Upper lobe of right lung (tissue), 1 donor: ENCODE results near the gene NR5A2. TPM values are rescaled to one million over a fixed set of nuclear protein-coding genes. Genes with fewer than 3 reads are reported as not detected.

Source experiments
- ATAC-seq: fragments of 200-7000 bp; cut with Tn5 transposase; one replicate; pipeline ENCODE4 v1.9.1; 2020; ENCODE audit warnings: mild to moderate bottlenecking, moderate library complexity
- DNase-seq: peaks from one replicate; pipeline ENCODE4 v3.0.0-alpha.2; 2020
- H3K27ac ChIP-seq: fragments of 200-600 bp; one replicate; pipeline ENCODE4 v1.8.0; 2022
- H3K27me3 ChIP-seq: fragments of 200-600 bp; one replicate; pipeline ENCODE4 v1.8.0; 2022; ENCODE audit warnings: mild to moderate bottlenecking
- H3K36me3 ChIP-seq: fragments of 200-600 bp; one replicate; pipeline ENCODE4 v1.8.0; 2022
- H3K4me1 ChIP-seq: fragments of 200-600 bp; one replicate; pipeline ENCODE4 v1.8.0; 2022
- H3K4me3 ChIP-seq: fragments of 200-600 bp; one replicate; pipeline ENCODE4 v1.8.0; 2022; ENCODE audit warnings: mild to moderate bottlenecking
- H3K9me3 ChIP-seq: fragments of 200-600 bp; one replicate; pipeline ENCODE4 v1.8.0; 2022
- CTCF ChIP-seq: fragments of 200-600 bp; IDR thresholded peaks from one replicate; pipeline ENCODE4 v1.8.0; 2022; ENCODE audit warnings: antibody characterized with exemption
- intact Hi-C: fragments of 100-400 bp; cut with DNase I; formaldehyde crosslinking; loops from one replicate; pipeline ENCODE4 v1.11.0; 2022
- total RNA-seq: library from RNA; stranded (reverse); fragmentation: NEBNext Ultra II Directional; extraction: Animal tissue kit (Norgen Biotek cat#: 25700); gene quantifications from one replicate; pipeline ENCODE4 v1.2.1, GENCODE V29; 2021
- donor health status: DM: no; HTN: yes; CAD: no; lungs with severe emphysema.

Gene NR5A2
- total RNA-seq, 1 donor from 2014 or later = 8.1 TPM

- DNase-seq (no peak), ATAC-seq (no peak)
- Histone ChIP-seq H3K9me3 (no peaks in the 10 kb centered on the region), H3K27me3 (no peaks in the 10 kb centered on the region), H3K36me3 (no peaks in the 10 kb centered on the region), H3K27ac (no peak overlapping the region), H3K4me1 (no peaks in the 10 kb centered on the region), H3K4me3 (no peak overlapping the region)
- no peak for TF ChIP-seq CTCF
- intact Hi-C loops = no loop called here
Observed at GRCh38 chr1:200194477-200194876, 167.0 kb downstream of the NR5A2 start.

- Histone ChIP-seq H3K27me3 (no peaks in the 10 kb centered on the region), H3K9me3 (no peaks in the 10 kb centered on the region), H3K4me3 (no peak overlapping the region), H3K4me1 (no peaks in the 10 kb centered on the region), H3K36me3 (no peaks in the 10 kb centered on the region), H3K27ac (no peak overlapping the region)
- DNase-seq (no peak), ATAC-seq (no peak)
- intact Hi-C loops = no loop called here
- TF ChIP-seq CTCF = no peak
Observed at GRCh38 chr1:200198236-200198635, 170.7 kb downstream of the NR5A2 start.

GRCh38 chr1:200205216-200205995 lies 177.9 kb downstream of the NR5A2 start:
- Histone ChIP-seq H3K36me3 (no peaks in the 10 kb centered on the region), H3K27ac (no peak overlapping the region), H3K4me3 (no peak overlapping the region), H3K27me3 (no peaks in the 10 kb centered on the region), H3K9me3 (no peaks in the 10 kb centered on the region), H3K4me1 (no peaks in the 10 kb centered on the region)
- no peak for ATAC-seq
- TF ChIP-seq CTCF = no peak
- intact Hi-C loops = no loop called here
- DNase-seq = no peak

- no peak overlapping the region for H3K27ac ChIP-seq
- DNase-seq = no peak
- no peaks in the 10 kb centered on the region for H3K4me1 ChIP-seq
- TF ChIP-seq CTCF = no peak
- H3K9me3 ChIP-seq = no peaks in the 10 kb centered on the region
- intact Hi-C loops = no loop called here
- H3K36me3 ChIP-seq = no peaks in the 10 kb centered on the region
- no peak overlapping the region for H3K4me3 ChIP-seq
- no peaks in the 10 kb centered on the region for H3K27me3 ChIP-seq
- ATAC-seq = no peak
Observed at GRCh38 chr1:200206340-200206739, 178.8 kb downstream of the NR5A2 start.

- H3K9me3 ChIP-seq = no peaks in the 10 kb centered on the region
- H3K27me3 ChIP-seq = no peaks in the 10 kb centered on the region
- H3K4me1 ChIP-seq = no peaks in the 10 kb centered on the region
- no peak overlapping the region for H3K27ac ChIP-seq
- H3K36me3 ChIP-seq = no peaks in the 10 kb centered on the region
- DNase-seq (no peak), ATAC-seq (no peak)
- H3K4me3 ChIP-seq = no peak overlapping the region
- TF ChIP-seq CTCF = no peak
- intact Hi-C loops = no loop called here
Observed at GRCh38 chr1:200206761-200207160, 179.3 kb downstream of the NR5A2 start.

GRCh38 chr1:200207711-200208126 lies 180.2 kb downstream of the NR5A2 start:
- ATAC-seq (no peak), DNase-seq (no peak)
- no peaks in the 10 kb centered on the region for H3K27me3 ChIP-seq
- TF ChIP-seq CTCF = no peak
- intact Hi-C loops = no loop called here
- H3K27ac ChIP-seq = no peak overlapping the region
- no peaks in the 10 kb centered on the region for H3K4me1 ChIP-seq
- H3K9me3 ChIP-seq = no peaks in the 10 kb centered on the region
- no peak overlapping the region for H3K4me3 ChIP-seq
- no peaks in the 10 kb centered on the region for H3K36me3 ChIP-seq
